PFSK-1 (cell line): ENCODE data around the gene NDST3.

ENCODE experiments used
- FOXP2 ChIP-seq: optimal IDR thresholded peaks from 2 replicates; pipeline ENCODE3; 2011; ENCODE audit warnings: borderline replicate concordance, control low read depth, inconsistent platforms; ENCODE audit not compliant: insufficient read depth; ENCODE audit errors: extremely low read length, extremely low read depth
- POLR2AphosphoS5 ChIP-seq: IDR thresholded peaks from 2 replicates; pipeline ENCODE4 v1.6.1; 2012; ENCODE audit warnings: low read depth, mild to moderate bottlenecking, control low read depth, low read length, moderate library complexity
- SIN3A ChIP-seq: IDR thresholded peaks from 2 replicates; pipeline ENCODE4 v1.6.1; 2012; ENCODE audit warnings: mild to moderate bottlenecking, low read length, moderate library complexity, borderline replicate concordance; ENCODE audit not compliant: insufficient read depth
- TAF1 ChIP-seq: IDR thresholded peaks from 2 replicates; pipeline ENCODE4 v1.6.1; 2012; ENCODE audit warnings: low read length, control low read depth, borderline replicate concordance; ENCODE audit not compliant: insufficient read depth
- TF ChIP-seq, protein P1 (sequence below), 2 experiments: IDR thresholded peaks; 2 replicates each; pipeline versions ENCODE4 v1.6.1 to v1.8.0; 2011 to 2012; ENCODE audit warnings: low read depth in 2 of 2, low read length in 2 of 2, control low read depth in 1 of 2, inconsistent platforms in 1 of 2, mild to moderate bottlenecking in 1 of 2, moderate library complexity in 1 of 2; ENCODE audit not compliant: insufficient read depth in 1 of 2

NDST3 gene

DNA sequence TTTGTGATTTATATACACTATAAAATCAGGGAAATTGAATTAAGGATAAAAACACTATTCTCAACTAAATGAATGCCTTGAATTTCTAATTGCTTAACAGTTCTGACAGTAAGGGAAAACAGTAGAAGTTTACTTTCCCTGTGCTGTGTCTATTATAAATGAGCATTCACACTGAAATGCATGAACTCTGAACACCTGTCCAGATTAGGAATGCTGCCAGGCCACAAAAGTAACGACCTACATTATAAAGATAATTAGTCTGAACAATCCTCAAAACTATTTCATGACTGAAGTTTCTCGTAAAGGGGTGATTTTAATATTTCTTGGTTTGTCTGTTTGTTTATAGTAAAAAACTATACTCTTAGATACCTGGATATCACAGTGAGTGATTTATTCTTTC lies 2.0 kb downstream of the NDST3 start:
- TF ChIP-seq FOXP2: no peak
- TF ChIP-seq SIN3A: no peak
- TF ChIP-seq, protein P1, sequence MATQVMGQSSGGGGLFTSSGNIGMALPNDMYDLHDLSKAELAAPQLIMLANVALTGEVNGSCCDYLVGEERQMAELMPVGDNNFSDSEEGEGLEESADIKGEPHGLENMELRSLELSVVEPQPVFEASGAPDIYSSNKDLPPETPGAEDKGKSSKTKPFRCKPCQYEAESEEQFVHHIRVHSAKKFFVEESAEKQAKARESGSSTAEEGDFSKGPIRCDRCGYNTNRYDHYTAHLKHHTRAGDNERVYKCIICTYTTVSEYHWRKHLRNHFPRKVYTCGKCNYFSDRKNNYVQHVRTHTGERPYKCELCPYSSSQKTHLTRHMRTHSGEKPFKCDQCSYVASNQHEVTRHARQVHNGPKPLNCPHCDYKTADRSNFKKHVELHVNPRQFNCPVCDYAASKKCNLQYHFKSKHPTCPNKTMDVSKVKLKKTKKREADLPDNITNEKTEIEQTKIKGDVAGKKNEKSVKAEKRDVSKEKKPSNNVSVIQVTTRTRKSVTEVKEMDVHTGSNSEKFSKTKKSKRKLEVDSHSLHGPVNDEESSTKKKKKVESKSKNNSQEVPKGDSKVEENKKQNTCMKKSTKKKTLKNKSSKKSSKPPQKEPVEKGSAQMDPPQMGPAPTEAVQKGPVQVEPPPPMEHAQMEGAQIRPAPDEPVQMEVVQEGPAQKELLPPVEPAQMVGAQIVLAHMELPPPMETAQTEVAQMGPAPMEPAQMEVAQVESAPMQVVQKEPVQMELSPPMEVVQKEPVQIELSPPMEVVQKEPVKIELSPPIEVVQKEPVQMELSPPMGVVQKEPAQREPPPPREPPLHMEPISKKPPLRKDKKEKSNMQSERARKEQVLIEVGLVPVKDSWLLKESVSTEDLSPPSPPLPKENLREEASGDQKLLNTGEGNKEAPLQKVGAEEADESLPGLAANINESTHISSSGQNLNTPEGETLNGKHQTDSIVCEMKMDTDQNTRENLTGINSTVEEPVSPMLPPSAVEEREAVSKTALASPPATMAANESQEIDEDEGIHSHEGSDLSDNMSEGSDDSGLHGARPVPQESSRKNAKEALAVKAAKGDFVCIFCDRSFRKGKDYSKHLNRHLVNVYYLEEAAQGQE (IDR thresholded peaks at IDR 0.05; ENCODE audit: insufficient read depth in 1 of 2, low read depth in 2 of 2, low read length in 2 of 2): no peak
- no peak for TF ChIP-seq POLR2AphosphoS5
- no peak for TF ChIP-seq TAF1

DNA sequence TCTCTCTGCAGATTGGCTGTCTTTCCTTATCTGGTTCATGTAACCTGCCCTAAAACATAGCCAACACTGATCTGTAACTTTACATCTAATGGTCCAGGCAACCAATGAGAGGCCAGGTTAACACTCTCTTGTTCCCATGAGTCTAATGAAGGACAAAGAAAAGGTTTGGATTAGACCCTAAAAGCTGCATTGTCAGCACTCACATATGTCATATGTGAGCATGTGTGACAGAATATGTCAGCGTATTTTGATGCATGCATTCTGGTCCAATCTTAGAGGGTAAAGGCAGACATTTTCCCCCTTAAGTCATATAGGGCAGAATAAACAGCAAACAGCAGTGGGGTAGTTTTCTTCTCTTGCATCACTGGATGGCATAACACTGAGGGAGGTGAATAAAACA lies 3.7 kb downstream of the NDST3 start:
- TF ChIP-seq, protein P1 (IDR thresholded peaks at IDR 0.05; ENCODE audit: insufficient read depth in 1 of 2, low read depth in 2 of 2, low read length in 2 of 2): no peak
- TF ChIP-seq POLR2AphosphoS5: no peak
- no peak for TF ChIP-seq SIN3A
- TF ChIP-seq TAF1: no peak
- TF ChIP-seq FOXP2: no peak

DNA sequence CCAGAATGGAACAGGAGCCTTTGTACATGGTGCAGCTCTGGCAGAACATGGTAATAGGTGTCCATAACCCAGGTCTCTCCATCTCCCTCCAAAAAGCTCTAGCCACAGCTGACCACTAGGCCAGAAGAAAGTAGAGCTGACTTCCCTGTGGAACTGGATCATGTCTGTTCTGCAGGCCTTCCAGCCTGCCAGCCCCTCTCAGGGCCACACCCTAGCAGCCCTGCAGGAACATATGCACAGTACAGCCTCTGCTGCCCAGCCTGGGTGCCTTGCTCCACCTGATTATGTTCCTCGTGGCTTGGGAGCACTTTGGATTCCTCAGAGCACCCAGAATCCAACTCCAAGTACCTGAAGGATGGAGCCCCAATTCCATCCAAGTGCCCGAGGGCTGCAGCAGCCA lies 12.0 kb downstream of the NDST3 start:
- TF ChIP-seq FOXP2 (no peak), POLR2AphosphoS5 (no peak), SIN3A (no peak), TAF1 (no peak)
- TF ChIP-seq, protein P1 (IDR thresholded peaks at IDR 0.05; ENCODE audit: insufficient read depth in 1 of 2, low read depth in 2 of 2, low read length in 2 of 2): no peak

DNA sequence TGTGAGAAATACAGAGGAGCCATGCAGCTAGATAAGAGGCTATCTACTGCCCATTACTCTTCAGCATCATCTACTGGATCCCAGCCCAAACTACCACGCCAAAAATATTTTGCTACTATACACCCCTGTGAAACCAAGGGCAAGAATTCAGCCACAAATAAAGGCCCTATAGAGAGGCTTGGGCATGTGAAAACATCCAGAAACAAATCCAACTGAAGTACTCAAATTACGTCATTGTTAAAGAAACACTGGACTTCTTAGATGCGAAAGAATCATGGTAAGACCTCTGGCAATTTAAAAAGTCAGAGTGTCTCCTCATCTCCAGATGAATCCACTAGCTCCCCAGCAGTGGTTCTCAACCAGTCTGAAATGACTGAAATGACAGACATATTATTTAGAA lies 12.8 kb downstream of the NDST3 start:
- TF ChIP-seq FOXP2: no peak
- TF ChIP-seq TAF1: no peak
- TF ChIP-seq, protein P1 (IDR thresholded peaks at IDR 0.05; ENCODE audit: insufficient read depth in 1 of 2, low read depth in 2 of 2, low read length in 2 of 2): no peak
- no peak for TF ChIP-seq SIN3A
- TF ChIP-seq POLR2AphosphoS5: no peak

DNA sequence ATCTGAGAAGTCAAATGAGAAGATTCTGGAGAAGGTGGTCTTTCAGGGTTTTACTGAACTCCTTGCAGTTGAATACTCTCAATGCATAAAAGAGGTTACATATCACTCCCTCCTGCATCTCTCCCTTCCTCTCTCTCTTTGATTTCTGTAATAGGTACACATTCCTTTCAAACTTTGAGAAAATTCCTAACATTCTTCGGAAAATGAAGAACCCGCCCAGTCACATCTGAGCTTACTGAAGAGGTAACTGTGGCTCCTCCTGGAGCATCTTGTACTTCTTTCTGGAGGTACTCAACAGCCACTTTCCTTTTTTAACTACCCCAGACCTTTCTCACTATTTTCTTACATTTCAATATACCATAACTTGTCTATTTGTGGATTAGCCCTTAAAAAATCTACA lies 24.7 kb downstream of the NDST3 start:
- no peak for TF ChIP-seq SIN3A
- no peak for TF ChIP-seq POLR2AphosphoS5
- TF ChIP-seq TAF1: no peak
- TF ChIP-seq FOXP2: no peak
- TF ChIP-seq, protein P1 (IDR thresholded peaks at IDR 0.05; ENCODE audit: insufficient read depth in 1 of 2, low read depth in 2 of 2, low read length in 2 of 2): no peak
